ENCODE data around the gene SFMBT1. TPM values are rescaled to one million over a fixed set of nuclear protein-coding genes. Genes with fewer than 3 reads are reported as not detected.

The SFMBT1 gene
- polyA plus RNA-seq, 3 donors = 0.61 to 2.7 (median 0.91) TPM

DNA sequence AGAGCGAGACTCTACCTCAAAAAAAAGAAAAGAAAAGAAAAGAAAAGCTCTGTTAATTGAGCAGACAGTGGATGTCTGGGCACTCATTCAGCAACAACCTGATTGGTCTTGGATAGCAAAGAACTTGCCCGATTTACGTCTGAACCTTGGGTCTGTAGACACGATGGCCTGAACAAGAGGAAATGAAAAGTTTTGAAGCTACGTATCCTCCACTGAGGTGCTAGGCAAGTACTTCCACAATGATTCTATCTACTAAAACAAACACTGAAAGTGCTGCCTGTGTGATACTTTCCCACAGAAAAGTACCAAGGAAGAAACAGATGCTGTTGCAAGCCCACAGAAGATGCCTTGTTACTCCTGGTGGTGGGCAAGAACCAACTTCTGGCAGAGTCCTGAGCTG is 189.2 kb downstream of the SFMBT1 start:
- DNase-seq = no peak
- H3K4me1 Mint-ChIP-seq = no peaks in the 10 kb centered on the region
- TF ChIP-seq, protein P1, sequence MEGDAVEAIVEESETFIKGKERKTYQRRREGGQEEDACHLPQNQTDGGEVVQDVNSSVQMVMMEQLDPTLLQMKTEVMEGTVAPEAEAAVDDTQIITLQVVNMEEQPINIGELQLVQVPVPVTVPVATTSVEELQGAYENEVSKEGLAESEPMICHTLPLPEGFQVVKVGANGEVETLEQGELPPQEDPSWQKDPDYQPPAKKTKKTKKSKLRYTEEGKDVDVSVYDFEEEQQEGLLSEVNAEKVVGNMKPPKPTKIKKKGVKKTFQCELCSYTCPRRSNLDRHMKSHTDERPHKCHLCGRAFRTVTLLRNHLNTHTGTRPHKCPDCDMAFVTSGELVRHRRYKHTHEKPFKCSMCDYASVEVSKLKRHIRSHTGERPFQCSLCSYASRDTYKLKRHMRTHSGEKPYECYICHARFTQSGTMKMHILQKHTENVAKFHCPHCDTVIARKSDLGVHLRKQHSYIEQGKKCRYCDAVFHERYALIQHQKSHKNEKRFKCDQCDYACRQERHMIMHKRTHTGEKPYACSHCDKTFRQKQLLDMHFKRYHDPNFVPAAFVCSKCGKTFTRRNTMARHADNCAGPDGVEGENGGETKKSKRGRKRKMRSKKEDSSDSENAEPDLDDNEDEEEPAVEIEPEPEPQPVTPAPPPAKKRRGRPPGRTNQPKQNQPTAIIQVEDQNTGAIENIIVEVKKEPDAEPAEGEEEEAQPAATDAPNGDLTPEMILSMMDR (IDR thresholded peaks at IDR 0.05) = no peak
- Histone ChIP-seq H4K20me1 (ENCODE audit: insufficient read depth, low read length) (peaks cover 43% of the 10 kb centered on the region), H3K4me2 (replicated peaks; ENCODE audit: extremely low read depth, low read length, poor library complexity, severe bottlenecking) (no peak overlapping the region), H3K4me1 (ENCODE audit: control insufficient read depth in 1 of 2, insufficient read depth in 2 of 2, low read length in 2 of 2) (no peaks in the 10 kb centered on the region), H3K36me3 (replicated peaks in 1 of 2; ENCODE audit: control insufficient read depth in 1 of 2, insufficient read depth in 2 of 2, low read length in 2 of 2) (peaks cover 38 to 54% of the 10 kb centered on the region in 2 donors), H3K27me3 (ENCODE audit: control insufficient read depth in 2 of 2, insufficient read depth in 2 of 2, low read length in 2 of 2) (no peaks in the 10 kb centered on the region), H3K27ac (ENCODE audit: low read depth in 1 of 2, low read length in 2 of 2) (no peak overlapping the region), H3K9ac (ENCODE audit: insufficient read depth, low read length, poor library complexity, severe bottlenecking) (no peak overlapping the region), H3K9me3 (replicated peaks in 1 of 2; ENCODE audit: control insufficient read depth in 1 of 2, insufficient read depth in 1 of 2, low read length in 2 of 2) (no peaks in the 10 kb centered on the region), H3K79me2 (ENCODE audit: insufficient read depth, low read length) (no peaks in the 10 kb centered on the region), H2AFZ (ENCODE audit: insufficient read depth, low read depth, low read length, poor library complexity, severe bottlenecking) (no peak overlapping the region), H3K4me3 (replicated peaks in 1 of 3; ENCODE audit: low read depth in 2 of 3, low read length in 3 of 3) (no peak overlapping the region)
- H3K9me3 Mint-ChIP-seq = no peaks in the 10 kb centered on the region
- peaks cover 52 to 61% of the 10 kb centered on the region in 2 donors for H3K36me3 Mint-ChIP-seq
- no peak overlapping the region for H3K4me3 Mint-ChIP-seq
- WGBS (ENCODE audit: insufficient coverage) = 84% methylated on average over 4 of the region's 5 CpGs
- intact Hi-C loops (cut with micrococcal nuclease) = loop anchor here in 1 of 2 donors (5.0 kb wide), 1 partner anchor 76 kb away; no protein-coding TSS in a partner anchor
- H3K27me3 Mint-ChIP-seq (ENCODE audit: low read depth in 3 of 3) = no peaks in the 10 kb centered on the region
- no peak overlapping the region for H3K27ac Mint-ChIP-seq

DNA sequence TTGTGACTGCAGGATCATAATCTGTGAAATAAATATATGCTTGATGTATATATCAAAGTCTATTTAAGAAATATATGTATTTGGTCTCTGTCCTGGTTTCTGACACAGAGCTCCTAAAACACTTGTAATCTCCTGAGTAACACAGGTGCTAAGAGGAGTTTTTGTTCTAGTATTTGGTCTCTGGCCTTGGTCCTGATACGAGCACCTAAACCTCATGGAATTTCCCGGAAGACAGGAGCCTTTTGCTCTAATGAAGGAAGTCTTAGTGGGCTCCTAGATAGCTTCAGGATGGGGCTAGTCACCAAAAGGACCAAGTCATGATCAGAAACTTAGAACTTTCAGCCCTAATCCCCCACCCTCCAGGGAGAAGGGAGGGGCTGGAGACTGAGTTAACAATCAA is 191.9 kb downstream of the SFMBT1 start:
- Mint-ChIP-seq H3K36me3 (peaks cover 63 to 75% of the 10 kb centered on the region in 2 donors), H3K4me3 (no peak overlapping the region), H3K27me3 (ENCODE audit: low read depth in 3 of 3) (no peaks in the 10 kb centered on the region), H3K27ac (no peak overlapping the region), H3K4me1 (no peaks in the 10 kb centered on the region), H3K9me3 (no peaks in the 10 kb centered on the region)
- Histone ChIP-seq H3K27me3 (ENCODE audit: control insufficient read depth in 2 of 2, insufficient read depth in 2 of 2, low read length in 2 of 2) (no peaks in the 10 kb centered on the region), H3K36me3 (replicated peaks in 1 of 2; ENCODE audit: control insufficient read depth in 1 of 2, insufficient read depth in 2 of 2, low read length in 2 of 2) (peaks cover 56 to 69% of the 10 kb centered on the region in 2 donors), H3K4me2 (replicated peaks; ENCODE audit: extremely low read depth, low read length, poor library complexity, severe bottlenecking) (no peak overlapping the region), H3K9me3 (replicated peaks in 1 of 2; ENCODE audit: control insufficient read depth in 1 of 2, insufficient read depth in 1 of 2, low read length in 2 of 2) (no peaks in the 10 kb centered on the region), H3K9ac (ENCODE audit: insufficient read depth, low read length, poor library complexity, severe bottlenecking) (no peak overlapping the region), H3K4me3 (replicated peaks in 1 of 3; ENCODE audit: low read depth in 2 of 3, low read length in 3 of 3) (no peak overlapping the region), H4K20me1 (ENCODE audit: insufficient read depth, low read length) (peaks cover 22% of the 10 kb centered on the region), H3K79me2 (ENCODE audit: insufficient read depth, low read length) (no peaks in the 10 kb centered on the region), H2AFZ (ENCODE audit: insufficient read depth, low read depth, low read length, poor library complexity, severe bottlenecking) (no peak overlapping the region), H3K4me1 (ENCODE audit: control insufficient read depth in 1 of 2, insufficient read depth in 2 of 2, low read length in 2 of 2) (no peaks in the 10 kb centered on the region), H3K27ac (ENCODE audit: low read depth in 1 of 2, low read length in 2 of 2) (no peak overlapping the region)
- TF ChIP-seq, protein P1 (IDR thresholded peaks at IDR 0.05) = no peak
- no CpG with 5 or more reads among the region's 2 CpGs for WGBS (ENCODE audit: insufficient coverage)
- no peak for DNase-seq
- intact Hi-C loops (cut with micrococcal nuclease) = loop anchor here (5.0 kb wide), 2 partner anchors 78 to 218 kb away; no protein-coding TSS in a partner anchor

Other genes starting within 250 kb of the SFMBT1 start
- gene ITIH4, start 215.4 kb downstream of the SFMBT1 start, polyA plus RNA-seq = 10 to 100 TPM in 1 of 3 donors, under 1 TPM in 1, not detected in 1; 0.59 to 47.7 TPM
- gene MUSTN1, start 211.1 kb downstream of the SFMBT1 start, polyA plus RNA-seq = 10 to 100 TPM in 1 of 3 donors, under 1 TPM in 1, not detected in 1; 0.29 to 13.7 TPM
- 10 to 100 TPM in 2 of 3 donors, 1 to 10 TPM in 1; 8.9 to 49.9 (median 11.7) TPM for gene STIMATE, start 148.5 kb downstream of the SFMBT1 start, polyA plus RNA-seq
- gene RFT1, start 84.4 kb upstream of the SFMBT1 start, polyA plus RNA-seq = 10 to 100 TPM in 2 of 3 donors, 1 to 10 TPM in 1; 8.2 to 34.9 (median 25.6) TPM
- gene PRKCD, start 115.1 kb upstream of the SFMBT1 start, polyA plus RNA-seq = 100 to 1,000 TPM; 123 to 329 (median 158) TPM
- 100 to 1,000 TPM; 496 to 582 (median 562) TPM for gene TKT, start 209.9 kb upstream of the SFMBT1 start, polyA plus RNA-seq